GM12872 (cell line): ENCODE measurements around the gene CDC42BPA.

Experiments used
- TF ChIP-seq, protein P1 (sequence below): IDR thresholded peaks from 3 replicates; pipeline ENCODE4 v1.5.1; 2011; ENCODE audit warnings: low read depth, mild to moderate bottlenecking, low read length, moderate library complexity; ENCODE audit not compliant: insufficient read depth

CDC42BPA gene

DNA sequence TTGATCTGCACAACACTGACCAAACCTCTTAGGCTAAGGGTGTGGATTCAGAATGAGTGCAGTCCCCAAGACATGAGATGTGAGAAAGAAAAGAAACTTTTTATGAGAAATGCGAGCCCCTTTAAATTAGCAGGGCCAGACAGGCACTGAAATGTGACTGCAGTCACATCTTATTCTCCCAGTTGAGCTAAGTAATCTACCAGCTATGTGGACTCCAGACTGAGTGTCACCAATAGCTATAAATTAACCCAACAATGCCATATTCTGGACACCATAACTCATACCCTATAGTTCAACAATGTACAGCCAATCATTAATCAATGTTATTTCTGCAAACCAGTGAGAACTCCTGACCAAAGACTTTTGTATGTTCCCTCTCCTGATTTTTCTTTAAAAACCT is 225.0 kb downstream of the CDC42BPA start:
- TF ChIP-seq, protein P1, sequence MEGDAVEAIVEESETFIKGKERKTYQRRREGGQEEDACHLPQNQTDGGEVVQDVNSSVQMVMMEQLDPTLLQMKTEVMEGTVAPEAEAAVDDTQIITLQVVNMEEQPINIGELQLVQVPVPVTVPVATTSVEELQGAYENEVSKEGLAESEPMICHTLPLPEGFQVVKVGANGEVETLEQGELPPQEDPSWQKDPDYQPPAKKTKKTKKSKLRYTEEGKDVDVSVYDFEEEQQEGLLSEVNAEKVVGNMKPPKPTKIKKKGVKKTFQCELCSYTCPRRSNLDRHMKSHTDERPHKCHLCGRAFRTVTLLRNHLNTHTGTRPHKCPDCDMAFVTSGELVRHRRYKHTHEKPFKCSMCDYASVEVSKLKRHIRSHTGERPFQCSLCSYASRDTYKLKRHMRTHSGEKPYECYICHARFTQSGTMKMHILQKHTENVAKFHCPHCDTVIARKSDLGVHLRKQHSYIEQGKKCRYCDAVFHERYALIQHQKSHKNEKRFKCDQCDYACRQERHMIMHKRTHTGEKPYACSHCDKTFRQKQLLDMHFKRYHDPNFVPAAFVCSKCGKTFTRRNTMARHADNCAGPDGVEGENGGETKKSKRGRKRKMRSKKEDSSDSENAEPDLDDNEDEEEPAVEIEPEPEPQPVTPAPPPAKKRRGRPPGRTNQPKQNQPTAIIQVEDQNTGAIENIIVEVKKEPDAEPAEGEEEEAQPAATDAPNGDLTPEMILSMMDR, result no peak

DNA sequence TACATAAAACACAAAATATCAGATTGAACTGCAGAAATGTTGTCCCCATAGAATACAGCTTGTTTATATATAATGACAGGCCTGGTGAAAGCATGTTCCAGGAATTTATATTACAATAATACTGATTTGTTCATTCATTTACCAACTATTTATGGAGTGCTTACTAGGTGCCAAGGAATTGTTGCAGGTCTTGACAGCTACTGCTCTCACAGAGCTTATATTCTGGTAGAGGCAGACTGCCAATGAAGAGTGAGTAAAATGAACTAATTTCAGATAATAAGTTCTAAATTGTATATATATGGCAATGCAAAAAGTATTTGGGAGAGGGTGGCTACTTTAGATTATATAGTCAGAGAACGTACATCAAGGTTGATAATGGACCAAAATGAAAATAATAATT is 226.2 kb downstream of the CDC42BPA start:
- TF ChIP-seq, protein P1, result no peak

DNA sequence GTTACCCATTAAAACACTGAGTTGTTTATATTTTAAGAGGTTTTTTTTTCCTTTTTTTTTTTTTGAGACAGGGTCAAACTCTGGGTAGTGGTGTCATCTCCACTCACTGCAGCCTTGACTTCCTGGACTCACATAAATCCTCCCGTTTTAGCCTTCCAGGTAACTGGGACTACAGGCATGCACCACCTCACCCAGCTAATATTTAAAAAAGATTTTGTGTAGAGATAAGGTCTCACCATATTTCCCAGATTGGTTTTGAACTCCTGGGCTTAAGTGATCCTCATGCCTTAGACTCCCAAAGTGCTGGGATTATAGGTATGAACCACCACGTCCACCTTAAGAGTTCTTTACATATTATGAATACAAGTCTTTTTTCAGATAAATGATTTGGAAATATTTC is 231.7 kb downstream of the CDC42BPA start:
- TF ChIP-seq, protein P1, result no peak

DNA sequence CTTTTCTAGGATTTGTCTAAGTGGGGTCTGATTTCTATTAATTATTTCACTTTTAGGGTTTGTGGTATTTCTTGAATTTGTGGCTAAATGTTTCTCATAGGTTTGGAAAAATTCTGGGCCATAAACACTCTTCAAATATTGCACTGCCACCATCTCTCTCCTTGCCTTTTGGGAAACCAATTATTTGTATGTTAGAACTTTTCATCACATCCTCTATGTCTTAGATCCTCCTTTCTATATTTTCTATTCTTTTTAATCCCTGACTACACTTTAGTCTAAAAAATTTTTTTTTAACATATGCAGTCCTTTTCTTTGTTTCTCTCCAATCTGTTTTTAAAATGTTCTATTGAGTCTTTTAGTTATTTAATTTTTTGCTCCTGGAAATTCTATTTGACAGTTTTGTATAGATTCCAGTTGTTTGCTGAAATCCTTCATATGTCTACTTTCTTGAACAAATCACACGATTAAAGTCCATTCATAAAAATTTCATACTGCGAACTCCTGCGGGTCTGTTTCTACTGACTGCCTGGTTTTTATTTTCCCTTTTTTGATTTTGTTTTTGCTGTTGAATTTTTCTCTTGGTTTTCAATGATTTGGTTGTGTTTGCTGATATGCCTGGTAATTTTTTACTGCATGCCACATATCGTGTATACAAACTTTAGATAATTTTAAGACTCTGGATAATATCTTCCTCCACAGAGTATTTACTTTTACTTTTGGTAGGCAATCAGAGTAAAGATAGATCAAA is 235.1 kb downstream of the CDC42BPA start:
- TF ChIP-seq, protein P1, result no peak

DNA sequence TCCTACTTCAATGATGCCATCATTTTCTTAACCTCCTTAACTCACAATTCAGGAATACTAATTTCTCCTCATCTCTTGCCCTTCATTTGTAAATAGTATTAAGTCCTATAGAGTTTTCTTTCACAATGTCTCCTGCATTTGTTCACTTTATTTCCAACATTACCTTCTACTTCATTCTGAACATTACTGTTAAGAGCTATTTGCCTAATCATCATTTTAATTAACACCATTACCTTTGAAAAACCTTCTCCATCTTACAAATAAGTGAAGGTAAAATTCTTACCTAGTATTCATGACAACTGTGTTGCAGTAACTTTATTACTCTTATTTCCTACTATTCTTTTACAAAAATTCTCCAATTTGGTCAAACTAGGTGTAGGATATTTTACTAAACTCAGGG is 240.5 kb downstream of the CDC42BPA start:
- TF ChIP-seq, protein P1, result no peak

DNA sequence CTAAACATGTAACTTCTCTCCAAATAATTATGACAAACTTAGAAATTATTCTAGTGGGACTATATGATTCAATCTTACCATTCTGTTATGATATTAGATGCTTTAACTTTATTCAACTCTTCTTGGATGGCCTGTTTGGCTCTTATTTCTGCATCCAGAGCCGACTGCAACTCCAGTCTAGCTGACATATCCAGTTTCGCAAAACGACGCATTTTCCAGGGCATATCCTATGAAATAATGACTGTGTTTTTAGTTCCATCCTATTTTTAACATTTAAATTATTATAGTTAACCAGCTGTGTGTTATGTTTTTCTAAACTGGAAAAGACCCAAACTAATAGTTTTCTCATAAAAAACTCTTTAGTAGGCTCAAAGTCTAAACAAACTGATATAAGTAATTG is 244.5 kb downstream of the CDC42BPA start:
- TF ChIP-seq, protein P1, result no peak

DNA sequence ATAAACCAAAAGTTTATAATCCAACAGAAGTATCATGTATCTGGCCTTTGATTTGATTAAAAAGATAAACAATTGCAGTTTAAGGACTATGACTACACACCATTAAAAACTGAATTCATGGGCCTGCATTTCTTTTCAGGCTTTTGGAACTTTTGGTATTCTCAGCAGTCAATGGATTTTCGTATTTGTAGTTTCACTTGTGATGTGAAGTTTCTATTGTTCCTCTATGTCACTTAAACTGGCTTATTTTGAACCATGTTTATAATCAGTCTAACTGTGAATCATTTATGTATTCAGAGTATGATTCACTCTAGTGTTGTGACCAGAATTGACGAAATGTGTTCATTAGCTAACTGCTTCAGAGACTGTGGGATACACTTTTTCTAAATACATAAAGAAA is 245.3 kb downstream of the CDC42BPA start:
- TF ChIP-seq, protein P1, result no peak
